GM23338 (cell line): ENCODE results near the gene TLCD5. TPM values are rescaled to one million over a fixed set of nuclear protein-coding genes. Genes with fewer than 3 reads are reported as not detected.

Experiments
- ATAC-seq: fragments of 200-7000 bp; cut with Tn5 transposase; 3 replicates; pipeline ENCODE4 v1.9.1; 2020
- DNase-seq: peaks from one replicate; pipeline ENCODE4 v3.0.0-alpha.2; 2015; ENCODE audit warnings: low spot score
- H2AFZ ChIP-seq: fragments of 200-600 bp; sonication (generic); 2 replicates; pipeline ENCODE4 v1.8.0; 2016; ENCODE audit warnings: antibody characterized with exemption, mild to moderate bottlenecking, moderate library complexity
- H3F3A ChIP-seq: fragments of 200-600 bp; sonication (generic); replicated peaks from 2 replicates; pipeline ENCODE4 v1.8.0; 2017; ENCODE audit warnings: antibody characterized with exemption, mixed run types, low read depth
- H3K27ac ChIP-seq: fragments of 200-600 bp; sonication (generic); 2 replicates; pipeline ENCODE4 v1.6.1; 2016; ENCODE audit warnings: low read depth
- H3K27me3 ChIP-seq: fragments of 200-600 bp; sonication (generic); 2 replicates; pipeline ENCODE4 v1.8.0; 2016; ENCODE audit warnings: mild to moderate bottlenecking, mixed run types, moderate library complexity; ENCODE audit not compliant: insufficient read depth
- H3K36me3 ChIP-seq: fragments of 200-600 bp; sonication (generic); 2 replicates; pipeline ENCODE4 v1.8.0; 2016; ENCODE audit warnings: mild to moderate bottlenecking; ENCODE audit not compliant: insufficient read depth
- H3K4me1 ChIP-seq: fragments of 200-600 bp; sonication (generic); 2 replicates; pipeline ENCODE4 v1.8.0; 2016; ENCODE audit warnings: mild to moderate bottlenecking, moderate library complexity; ENCODE audit not compliant: insufficient read depth
- H3K4me2 ChIP-seq: fragments of 200-600 bp; sonication (generic); 2 replicates; pipeline ENCODE4 v1.7.1; 2017; ENCODE audit warnings: mixed run types
- H3K4me3 ChIP-seq: fragments of 200-600 bp; sonication (generic); 2 replicates; pipeline ENCODE4 v1.6.1; 2016; ENCODE audit warnings: mixed run types
- H3K79me2 ChIP-seq: fragments of 200-600 bp; sonication (generic); replicated peaks from 2 replicates; pipeline ENCODE4 v1.8.0; 2017; ENCODE audit warnings: mild to moderate bottlenecking; ENCODE audit not compliant: insufficient read depth
- H3K9me2 ChIP-seq: fragments of 200-600 bp; sonication (generic); 2 replicates; pipeline ENCODE4 v1.8.0; 2017; ENCODE audit not compliant: insufficient read depth
- H4K20me1 ChIP-seq: fragments of 200-600 bp; sonication (generic); replicated peaks from 2 replicates; pipeline ENCODE4 v1.8.0; 2017; ENCODE audit warnings: mild to moderate bottlenecking; ENCODE audit not compliant: insufficient read depth
- H3K27ac Mint-ChIP-seq: 2 replicates; pipeline ENCODE4 v1.8.0; 2020; ENCODE audit warnings: inconsistent platforms, mild to moderate bottlenecking, moderate library complexity, mixed read lengths
- H3K27me3 Mint-ChIP-seq: 3 replicates; pipeline ENCODE4 v1.8.0; 2022; ENCODE audit warnings: low read depth, mild to moderate bottlenecking, moderate library complexity, mixed read lengths, inconsistent platforms; ENCODE audit not compliant: insufficient read depth, poor library complexity
- H3K36me3 Mint-ChIP-seq: 3 replicates; pipeline ENCODE4 v1.8.0; 2021; ENCODE audit warnings: low read depth, mild to moderate bottlenecking, inconsistent platforms, moderate library complexity, mixed read lengths
- H3K4me1 Mint-ChIP-seq: 3 replicates; pipeline ENCODE4 v1.8.0; 2020; ENCODE audit warnings: mild to moderate bottlenecking, inconsistent platforms, mixed read lengths
- H3K4me3 Mint-ChIP-seq: 3 replicates; pipeline ENCODE4 v1.8.0; 2021; ENCODE audit warnings: moderate library complexity, mild to moderate bottlenecking, inconsistent platforms, mixed read lengths
- H3K9me3 Mint-ChIP-seq: 3 replicates; pipeline ENCODE4 v1.8.0; 2020; ENCODE audit warnings: moderate library complexity, mild to moderate bottlenecking, inconsistent platforms, mixed read lengths
- EZH2 ChIP-seq: fragments of 200-600 bp; sonication (generic); IDR thresholded peaks from one replicate; pipeline ENCODE4 v1.8.0; 2017; ENCODE audit warnings: antibody characterized with exemption, mild to moderate bottlenecking, low read depth; ENCODE audit not compliant: unreplicated experiment
- NANOG ChIP-seq: IDR thresholded peaks from 2 replicates; pipeline ENCODE4 v1.6.1; 2016; ENCODE audit warnings: antibody characterized with exemption, borderline replicate concordance
- ZNF114 ChIP-seq: fragments of 250-450 bp; sonication (Bioruptor Pico); IDR thresholded peaks from 2 replicates; pipeline ENCODE4 v1.5.0; 2020; ENCODE audit warnings: mild to moderate bottlenecking, moderate library complexity
- polyA plus RNA-seq: library from polyadenylated mRNA; unstranded; fragments of >200 nt; fragmentation: Nextera tagmentation; extraction: Ambion mirVana; gene quantifications from 2 replicates; pipeline ENCODE4 v1.2.1, GENCODE V29; 2016
- total RNA-seq: library from RNA; depleted of rRNA; stranded (reverse); fragments of >200 nt; shearing (Covaris generic); gene quantifications from 2 replicates; pipeline ENCODE4 v1.2.3, GENCODE V29; 2014
- TF ChIP-seq, protein P1 (sequence below): fragments of 250-450 bp; sonication (Bioruptor Pico); IDR thresholded peaks from 2 replicates; pipeline ENCODE4 v1.5.0; 2020; ENCODE audit warnings: mild to moderate bottlenecking, moderate library complexity
- TF ChIP-seq, protein P2 (sequence below), 2 experiments: fragments of 200-600 bp in 1 of 2; sonication (generic) in 1 of 2; conservative IDR thresholded peaks; 2 replicates each; pipeline versions ENCODE4 v1.5.1 to v1.6.1; 2016 to 2017; ENCODE audit warnings: antibody characterized with exemption in 2 of 2, low read depth in 2 of 2, mild to moderate bottlenecking in 2 of 2, moderate library complexity in 1 of 2

Gene TLCD5
- total and polyA plus RNA-seq, 2 experiments from 2014 or later = 5.2 to 10.0 TPM

DNA sequence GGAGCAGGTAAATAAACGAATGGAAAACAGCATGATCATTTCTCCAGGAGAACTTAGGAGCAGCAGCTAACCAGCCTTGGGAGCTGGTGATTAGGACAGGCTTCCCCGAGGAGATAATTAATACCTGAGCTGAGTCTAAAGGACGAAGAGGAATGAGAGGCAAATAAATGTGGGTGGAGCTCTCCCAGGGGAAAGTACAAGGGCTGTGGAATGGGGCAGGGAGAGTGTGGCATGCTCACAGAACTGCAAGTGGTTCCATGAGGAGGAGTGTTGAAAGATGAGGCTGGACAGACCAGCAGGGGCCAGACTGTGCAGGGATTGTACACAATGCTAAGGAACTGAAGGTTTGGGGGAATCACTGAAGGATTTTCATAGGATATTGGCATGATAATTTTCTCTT, 14.2 kb upstream of the TLCD5 start:
- Mint-ChIP-seq H3K9me3 (no peaks in the 10 kb centered on the region), H3K36me3 (no peaks in the 10 kb centered on the region), H3K4me3 (no peak overlapping the region), H3K27me3 (peaks cover 5% of the 10 kb centered on the region), H3K4me1 (peaks cover 17% of the 10 kb centered on the region), H3K27ac (no peak overlapping the region)
- TF ChIP-seq, protein P1, sequence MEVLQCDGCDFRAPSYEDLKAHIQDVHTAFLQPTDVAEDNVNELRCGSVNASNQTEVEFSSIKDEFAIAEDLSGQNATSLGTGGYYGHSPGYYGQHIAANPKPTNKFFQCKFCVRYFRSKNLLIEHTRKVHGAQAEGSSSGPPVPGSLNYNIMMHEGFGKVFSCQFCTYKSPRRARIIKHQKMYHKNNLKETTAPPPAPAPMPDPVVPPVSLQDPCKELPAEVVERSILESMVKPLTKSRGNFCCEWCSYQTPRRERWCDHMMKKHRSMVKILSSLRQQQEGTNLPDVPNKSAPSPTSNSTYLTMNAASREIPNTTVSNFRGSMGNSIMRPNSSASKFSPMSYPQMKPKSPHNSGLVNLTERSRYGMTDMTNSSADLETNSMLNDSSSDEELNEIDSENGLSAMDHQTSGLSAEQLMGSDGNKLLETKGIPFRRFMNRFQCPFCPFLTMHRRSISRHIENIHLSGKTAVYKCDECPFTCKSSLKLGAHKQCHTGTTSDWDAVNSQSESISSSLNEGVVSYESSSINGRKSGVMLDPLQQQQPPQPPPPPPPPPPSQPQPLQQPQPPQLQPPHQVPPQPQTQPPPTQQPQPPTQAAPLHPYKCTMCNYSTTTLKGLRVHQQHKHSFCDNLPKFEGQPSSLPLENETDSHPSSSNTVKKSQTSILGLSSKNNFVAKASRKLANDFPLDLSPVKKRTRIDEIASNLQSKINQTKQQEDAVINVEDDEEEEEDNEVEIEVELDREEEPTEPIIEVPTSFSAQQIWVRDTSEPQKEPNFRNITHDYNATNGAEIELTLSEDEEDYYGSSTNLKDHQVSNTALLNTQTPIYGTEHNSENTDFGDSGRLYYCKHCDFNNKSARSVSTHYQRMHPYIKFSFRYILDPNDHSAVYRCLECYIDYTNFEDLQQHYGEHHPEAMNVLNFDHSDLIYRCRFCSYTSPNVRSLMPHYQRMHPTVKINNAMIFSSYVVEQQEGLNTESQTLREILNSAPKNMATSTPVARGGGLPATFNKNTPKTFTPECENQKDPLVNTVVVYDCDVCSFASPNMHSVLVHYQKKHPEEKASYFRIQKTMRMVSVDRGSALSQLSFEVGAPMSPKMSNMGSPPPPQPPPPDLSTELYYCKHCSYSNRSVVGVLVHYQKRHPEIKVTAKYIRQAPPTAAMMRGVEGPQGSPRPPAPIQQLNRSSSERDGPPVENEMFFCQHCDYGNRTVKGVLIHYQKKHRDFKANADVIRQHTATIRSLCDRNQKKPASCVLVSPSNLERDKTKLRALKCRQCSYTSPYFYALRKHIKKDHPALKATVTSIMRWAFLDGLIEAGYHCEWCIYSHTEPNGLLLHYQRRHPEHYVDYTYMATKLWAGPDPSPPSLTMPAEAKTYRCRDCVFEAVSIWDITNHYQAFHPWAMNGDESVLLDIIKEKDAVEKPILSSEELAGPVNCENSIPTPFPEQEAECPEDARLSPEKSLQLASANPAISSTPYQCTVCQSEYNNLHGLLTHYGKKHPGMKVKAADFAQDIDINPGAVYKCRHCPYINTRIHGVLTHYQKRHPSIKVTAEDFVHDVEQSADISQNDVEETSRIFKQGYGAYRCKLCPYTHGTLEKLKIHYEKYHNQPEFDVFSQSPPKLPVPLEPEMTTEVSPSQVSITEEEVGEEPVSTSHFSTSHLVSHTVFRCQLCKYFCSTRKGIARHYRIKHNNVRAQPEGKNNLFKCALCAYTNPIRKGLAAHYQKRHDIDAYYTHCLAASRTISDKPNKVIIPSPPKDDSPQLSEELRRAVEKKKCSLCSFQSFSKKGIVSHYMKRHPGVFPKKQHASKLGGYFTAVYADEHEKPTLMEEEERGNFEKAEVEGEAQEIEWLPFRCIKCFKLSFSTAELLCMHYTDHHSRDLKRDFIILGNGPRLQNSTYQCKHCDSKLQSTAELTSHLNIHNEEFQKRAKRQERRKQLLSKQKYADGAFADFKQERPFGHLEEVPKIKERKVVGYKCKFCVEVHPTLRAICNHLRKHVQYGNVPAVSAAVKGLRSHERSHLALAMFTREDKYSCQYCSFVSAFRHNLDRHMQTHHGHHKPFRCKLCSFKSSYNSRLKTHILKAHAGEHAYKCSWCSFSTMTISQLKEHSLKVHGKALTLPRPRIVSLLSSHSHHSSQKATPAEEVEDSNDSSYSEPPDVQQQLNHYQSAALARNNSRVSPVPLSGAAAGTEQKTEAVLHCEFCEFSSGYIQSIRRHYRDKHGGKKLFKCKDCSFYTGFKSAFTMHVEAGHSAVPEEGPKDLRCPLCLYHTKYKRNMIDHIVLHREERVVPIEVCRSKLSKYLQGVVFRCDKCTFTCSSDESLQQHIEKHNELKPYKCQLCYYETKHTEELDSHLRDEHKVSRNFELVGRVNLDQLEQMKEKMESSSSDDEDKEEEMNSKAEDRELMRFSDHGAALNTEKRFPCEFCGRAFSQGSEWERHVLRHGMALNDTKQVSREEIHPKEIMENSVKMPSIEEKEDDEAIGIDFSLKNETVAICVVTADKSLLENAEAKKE (CRISPR knock-in tag) = no peak
- TF ChIP-seq, protein P2, sequence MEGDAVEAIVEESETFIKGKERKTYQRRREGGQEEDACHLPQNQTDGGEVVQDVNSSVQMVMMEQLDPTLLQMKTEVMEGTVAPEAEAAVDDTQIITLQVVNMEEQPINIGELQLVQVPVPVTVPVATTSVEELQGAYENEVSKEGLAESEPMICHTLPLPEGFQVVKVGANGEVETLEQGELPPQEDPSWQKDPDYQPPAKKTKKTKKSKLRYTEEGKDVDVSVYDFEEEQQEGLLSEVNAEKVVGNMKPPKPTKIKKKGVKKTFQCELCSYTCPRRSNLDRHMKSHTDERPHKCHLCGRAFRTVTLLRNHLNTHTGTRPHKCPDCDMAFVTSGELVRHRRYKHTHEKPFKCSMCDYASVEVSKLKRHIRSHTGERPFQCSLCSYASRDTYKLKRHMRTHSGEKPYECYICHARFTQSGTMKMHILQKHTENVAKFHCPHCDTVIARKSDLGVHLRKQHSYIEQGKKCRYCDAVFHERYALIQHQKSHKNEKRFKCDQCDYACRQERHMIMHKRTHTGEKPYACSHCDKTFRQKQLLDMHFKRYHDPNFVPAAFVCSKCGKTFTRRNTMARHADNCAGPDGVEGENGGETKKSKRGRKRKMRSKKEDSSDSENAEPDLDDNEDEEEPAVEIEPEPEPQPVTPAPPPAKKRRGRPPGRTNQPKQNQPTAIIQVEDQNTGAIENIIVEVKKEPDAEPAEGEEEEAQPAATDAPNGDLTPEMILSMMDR (conservative IDR thresholded peaks at IDR 0.05; ENCODE audit: low read depth in 2 of 2) = no peak
- no peak for TF ChIP-seq EZH2
- H3K9me2 ChIP-seq = peaks cover 6% of the 10 kb centered on the region; the same call in 1 of the 2 replicates
- no peaks in the 10 kb centered on the region for H4K20me1 ChIP-seq
- H3F3A ChIP-seq = no peaks in the 10 kb centered on the region
- H3K27me3 ChIP-seq = no peaks in the 10 kb centered on the region
- H3K27ac ChIP-seq = no peak overlapping the region
- no peaks in the 10 kb centered on the region for H3K79me2 ChIP-seq
- no peak for DNase-seq
- H2AFZ ChIP-seq = no peak overlapping the region
- no peaks in the 10 kb centered on the region for H3K36me3 ChIP-seq
- H3K4me2 ChIP-seq = no peak overlapping the region
- ATAC-seq = no peak
- H3K4me1 ChIP-seq = peaks cover 13% of the 10 kb centered on the region
- H3K4me3 ChIP-seq = no peak overlapping the region

DNA sequence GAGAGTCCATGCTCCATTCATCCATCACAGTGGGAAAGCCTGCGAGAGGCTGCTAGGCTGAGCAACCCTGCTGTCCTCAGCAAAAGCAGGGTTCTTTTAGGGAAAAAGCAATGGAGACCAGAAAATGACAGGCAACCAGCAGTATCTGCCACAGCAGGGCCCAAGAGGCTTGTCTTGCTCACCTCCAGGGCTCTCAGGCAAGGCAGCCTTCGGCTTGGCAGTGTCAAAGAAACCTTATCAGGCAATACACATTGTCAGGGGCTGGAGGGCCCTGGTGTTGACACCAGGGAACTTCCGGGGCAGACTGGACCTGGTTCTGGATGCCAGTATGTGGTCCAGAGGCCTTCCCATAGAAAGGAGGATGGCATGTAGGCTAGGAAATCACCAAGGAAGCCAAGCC, 10.2 kb upstream of the TLCD5 start:
- H3K4me3 Mint-ChIP-seq = no peak overlapping the region
- Histone ChIP-seq H3K27me3 (no peaks in the 10 kb centered on the region), H3K27ac (no peak overlapping the region), H2AFZ (no peak overlapping the region), H3K4me2 (no peak overlapping the region), H3K4me1 (peaks cover 18% of the 10 kb centered on the region), H3K4me3 (no peak overlapping the region), H3F3A (no peaks in the 10 kb centered on the region), H3K36me3 (no peaks in the 10 kb centered on the region), H3K79me2 (no peaks in the 10 kb centered on the region), H4K20me1 (no peaks in the 10 kb centered on the region), H3K9me2 (peaks cover 6% of the 10 kb centered on the region; the same call in 1 of the 2 replicates)
- H3K4me1 Mint-ChIP-seq = peaks cover 10% of the 10 kb centered on the region
- H3K36me3 Mint-ChIP-seq = no peaks in the 10 kb centered on the region
- H3K9me3 Mint-ChIP-seq = no peaks in the 10 kb centered on the region
- TF ChIP-seq ZNF114 = no peak
- no peak for TF ChIP-seq NANOG
- TF ChIP-seq, protein P2 (conservative IDR thresholded peaks at IDR 0.05; ENCODE audit: low read depth in 2 of 2) = no peak
- no peak for TF ChIP-seq EZH2
- H3K27me3 Mint-ChIP-seq = no peaks in the 10 kb centered on the region
- ATAC-seq (no peak), DNase-seq (no peak)
- no peak overlapping the region for H3K27ac Mint-ChIP-seq
